DMS53 treated with DMSO at 0.1 percent for 48 hours (cell line): ENCODE results near the gene C3orf20.

Source experiments
- DNase-seq: peaks from one replicate; lab custom pipeline; 2025; ENCODE audit not compliant: unreplicated experiment; lab: John Stamatoyannopoulos, UW

The C3orf20 gene

DNA sequence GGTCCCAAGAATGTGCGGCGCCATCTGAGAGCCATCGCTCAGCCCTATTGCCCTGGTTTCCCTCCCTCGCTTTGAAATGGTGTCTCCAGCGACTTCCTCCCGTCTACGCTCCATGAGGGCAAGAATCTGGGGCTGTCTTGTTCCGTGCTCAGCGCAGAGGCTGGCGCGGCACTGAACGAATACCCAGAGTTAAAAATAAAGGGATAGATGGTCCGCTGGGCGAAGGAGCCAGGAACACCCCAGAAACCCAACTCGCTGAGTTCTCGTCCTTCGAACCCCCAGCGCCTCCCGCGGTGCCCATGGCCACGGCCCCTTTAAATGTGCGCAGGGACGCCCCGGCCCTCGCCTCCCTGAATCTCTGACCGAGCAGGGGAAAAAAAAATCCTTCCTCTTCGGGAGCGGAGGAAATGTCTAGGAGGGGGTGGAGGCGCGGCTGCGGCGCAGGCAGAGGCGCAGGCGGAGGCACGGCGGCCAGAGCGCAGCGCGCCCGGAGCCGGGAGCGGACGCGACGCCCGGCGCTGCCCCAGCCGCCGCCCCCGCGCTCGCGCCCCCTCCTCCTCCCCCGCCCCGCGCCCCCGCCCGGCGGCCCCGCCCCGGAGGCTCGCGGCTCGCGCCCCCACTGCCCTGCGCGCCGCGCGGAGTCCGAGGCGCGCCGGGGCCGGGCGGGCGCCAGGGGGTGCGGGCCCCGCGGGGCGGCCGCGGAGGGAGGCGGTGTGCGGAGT, 135.3 kb downstream of the C3orf20 start:
- no peak for DNase-seq

DNA sequence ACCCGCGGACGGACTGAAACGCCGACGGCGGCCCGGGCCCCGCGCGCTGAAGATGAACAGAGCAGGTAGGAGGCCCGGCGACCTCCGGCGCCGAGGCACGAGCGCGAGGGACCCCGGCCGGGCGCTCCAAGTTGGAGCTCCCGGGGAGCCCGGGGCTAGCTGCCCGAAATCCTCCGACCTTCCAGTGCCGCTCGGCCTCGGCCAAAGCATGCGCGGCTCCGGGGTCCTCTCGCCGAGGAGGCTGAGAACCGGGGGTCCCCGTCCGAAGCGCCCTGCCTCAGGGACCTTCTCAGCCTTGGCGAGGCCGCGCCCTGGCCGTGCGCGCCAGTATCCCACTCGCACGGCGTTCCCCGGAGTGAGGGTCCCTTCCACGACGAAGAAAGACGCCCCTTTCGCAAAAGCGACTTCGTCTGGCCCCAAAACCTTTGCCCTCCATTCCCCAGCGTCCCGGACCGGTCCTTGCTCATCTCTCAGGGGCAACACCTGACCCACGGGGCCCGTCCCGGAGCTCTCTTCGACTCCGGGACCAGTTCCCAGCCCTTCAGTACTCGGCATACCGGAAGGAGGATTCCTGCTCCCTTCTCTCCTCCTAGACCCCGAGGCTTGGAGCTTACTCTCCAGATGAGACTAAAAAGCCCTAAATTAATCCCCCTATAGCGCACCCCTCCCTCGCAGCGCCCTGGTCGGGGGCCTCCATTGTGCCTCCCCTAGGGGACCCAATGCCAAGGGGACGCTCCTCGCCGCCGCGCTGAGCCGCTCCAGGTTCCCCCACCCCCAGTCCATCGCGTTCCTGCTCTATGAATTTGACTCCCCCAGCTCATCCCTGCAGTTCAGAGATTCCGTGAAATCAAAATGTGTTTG, 136.1 kb downstream of the C3orf20 start:
- DNase-seq = no peak

DNA sequence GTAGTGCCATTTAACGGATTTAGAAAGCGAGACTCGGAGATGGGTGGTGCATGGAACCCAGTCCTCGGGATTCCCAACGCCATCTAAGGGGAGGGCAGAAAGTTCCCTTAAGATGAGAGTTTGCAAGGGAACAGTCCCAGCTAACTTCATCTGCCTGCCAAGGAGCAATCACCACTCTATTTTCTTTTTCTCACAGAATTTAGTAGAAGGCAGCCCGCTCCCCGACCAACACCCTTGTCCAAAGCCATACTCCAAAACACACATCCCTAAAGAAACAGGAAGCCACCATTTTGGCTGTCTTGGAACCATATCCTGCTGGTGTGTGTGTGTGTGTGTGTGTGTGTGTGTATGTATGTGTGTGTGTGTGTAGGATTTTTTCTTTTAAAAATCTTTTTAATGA, 136.7 kb downstream of the C3orf20 start:
- DNase-seq = no peak

DNA sequence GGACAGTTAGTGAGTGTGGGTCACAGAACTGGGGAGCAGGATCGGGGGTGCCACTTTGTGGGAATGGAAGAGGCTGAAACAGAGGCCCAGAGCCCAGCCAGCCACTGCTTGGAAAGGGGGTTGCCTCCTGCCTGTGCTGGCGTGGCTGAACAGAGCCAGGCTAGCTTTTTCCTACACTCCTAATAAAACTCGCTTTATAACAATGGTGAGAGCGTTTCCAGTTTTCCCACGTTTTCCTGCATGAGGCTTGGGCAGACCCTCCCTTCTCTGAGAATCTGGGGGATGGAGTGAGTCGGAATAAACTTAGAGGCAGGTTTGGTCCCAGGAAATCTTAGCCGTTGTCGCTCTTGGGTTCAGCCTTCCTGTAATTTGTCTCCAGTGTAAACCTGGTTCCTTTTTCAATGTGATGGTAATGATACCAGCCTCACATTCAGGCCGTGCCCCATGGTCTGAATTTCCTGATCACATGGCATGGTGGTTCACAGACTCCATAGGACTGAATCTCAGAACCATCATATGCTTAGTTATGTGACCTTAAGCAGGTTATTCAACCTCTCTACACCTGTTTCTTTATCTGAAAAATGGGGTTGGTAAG, 137.4 kb downstream of the C3orf20 start:
- no peak for DNase-seq

DNA sequence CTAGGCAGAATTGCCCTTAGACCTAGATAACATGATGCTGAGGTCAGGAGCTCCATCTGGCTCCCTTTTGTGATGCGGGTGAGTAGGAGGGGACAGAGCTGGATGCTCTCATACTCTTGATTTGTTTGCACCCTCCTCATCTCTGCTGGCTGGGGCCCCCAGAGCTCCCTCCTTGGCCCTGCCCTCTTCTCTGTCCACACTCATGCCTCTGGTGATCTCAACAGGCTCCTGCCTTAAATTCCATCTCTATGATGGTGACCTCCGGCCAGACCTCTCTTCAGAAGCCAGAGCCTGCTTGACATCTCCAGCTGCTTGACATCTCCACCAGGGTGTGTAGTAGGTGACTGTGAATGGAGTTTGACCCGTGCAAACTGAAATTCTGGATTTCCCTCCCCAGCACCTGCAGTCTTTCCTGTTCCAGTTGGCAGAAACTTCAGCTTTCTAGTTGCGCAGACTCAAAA, 139.5 kb downstream of the C3orf20 start:
- no peak for DNase-seq

DNA sequence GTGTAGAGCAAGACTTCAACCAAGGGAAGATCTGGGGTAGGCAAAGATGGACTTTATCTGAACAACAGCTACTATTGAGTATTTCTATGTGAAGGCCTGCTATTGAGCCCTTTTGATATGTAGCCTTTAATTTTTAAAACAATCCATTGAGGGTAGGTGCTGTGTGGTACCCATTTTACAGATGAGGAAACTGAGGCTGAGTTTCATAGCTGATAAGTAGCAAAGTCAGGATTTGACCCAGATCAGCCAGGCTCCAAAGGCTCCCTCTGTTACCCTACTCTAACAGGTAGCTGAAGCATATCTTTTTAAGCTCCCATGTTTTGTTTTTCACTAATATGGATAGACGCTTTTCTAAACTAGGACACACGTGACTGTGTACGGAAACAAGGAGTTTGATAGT, 141.4 kb downstream of the C3orf20 start:
- DNase-seq = no peak

DNA sequence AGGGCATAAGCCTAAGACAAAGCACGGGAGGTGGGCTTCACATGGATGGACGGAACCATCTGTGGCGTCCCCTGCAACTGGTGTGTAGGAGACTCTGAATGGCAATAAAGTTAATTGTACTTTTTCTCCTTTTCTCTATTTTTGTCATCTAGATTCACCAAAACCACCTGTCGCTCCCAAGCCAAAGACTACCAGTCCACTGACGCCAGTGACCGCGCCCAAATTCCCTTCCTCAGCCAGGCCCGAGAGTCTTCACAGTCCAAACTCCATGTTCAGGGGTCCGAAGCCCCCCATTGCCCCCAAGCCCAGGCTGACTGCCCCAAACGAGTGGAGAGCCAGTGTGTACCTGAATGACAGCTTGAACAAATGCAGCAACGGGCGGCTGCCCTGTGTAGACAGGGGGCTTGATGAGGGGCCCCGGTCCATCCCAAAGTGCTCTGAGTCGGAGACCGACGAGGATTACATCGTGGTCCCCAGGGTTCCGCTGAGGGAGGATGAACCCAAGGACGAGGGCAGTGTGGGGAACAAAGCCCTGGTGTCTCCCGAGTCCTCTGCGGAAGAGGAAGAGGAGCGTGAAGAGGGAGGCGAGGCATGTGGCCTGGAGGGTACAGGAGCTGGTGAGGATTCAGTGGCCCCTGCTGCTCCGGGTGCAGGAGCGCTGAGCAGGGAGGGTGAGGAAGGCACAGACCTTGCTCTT, 144.0 kb downstream of the C3orf20 start, which contains the start of gene FGD5:
Gene FGD5 (plus strand): TSS at position 159 of the 697 bp plus-strand sequence. CDS start 110 bp downstream, at position 269.
- no peak for DNase-seq

DNA sequence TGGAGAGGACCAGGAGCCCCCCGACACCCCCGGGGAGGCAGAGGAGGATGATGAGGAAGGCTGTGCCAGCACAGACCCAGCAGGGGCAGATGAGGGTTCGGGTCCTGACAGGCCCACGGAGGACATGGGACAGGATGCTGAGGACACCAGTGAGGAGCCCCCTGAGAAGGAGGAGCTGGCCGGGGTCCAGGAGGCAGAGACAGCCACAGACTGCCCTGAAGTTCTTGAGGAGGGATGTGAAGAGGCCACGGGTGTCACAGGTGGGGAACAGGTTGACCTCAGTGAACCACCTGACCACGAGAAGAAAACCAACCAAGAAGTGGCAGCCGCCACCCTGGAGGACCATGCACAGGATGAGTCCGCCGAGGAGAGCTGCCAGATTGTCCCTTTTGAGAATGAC, 144.7 kb downstream of the C3orf20 start:
- no peak for DNase-seq

DNA sequence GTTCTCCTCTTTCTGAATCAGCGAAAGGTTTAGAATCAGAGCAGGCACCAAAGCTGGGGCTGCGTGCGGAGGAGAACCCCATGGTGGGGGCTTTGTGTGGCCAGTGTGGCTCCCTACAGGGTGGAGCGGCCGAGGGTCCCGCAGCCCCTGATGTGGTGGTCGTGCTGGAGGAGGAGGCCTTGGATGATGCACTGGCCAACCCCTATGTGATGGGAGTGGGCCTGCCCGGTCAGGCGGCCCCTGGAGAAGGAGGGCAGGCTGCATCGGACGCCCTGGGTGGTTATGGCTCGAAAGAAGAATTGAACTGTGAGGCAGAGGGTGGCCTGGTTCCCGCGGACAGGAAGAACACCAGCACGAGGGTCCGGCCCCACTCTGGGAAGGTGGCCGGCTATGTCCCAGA, 145.2 kb downstream of the C3orf20 start:
- no peak for DNase-seq

DNA sequence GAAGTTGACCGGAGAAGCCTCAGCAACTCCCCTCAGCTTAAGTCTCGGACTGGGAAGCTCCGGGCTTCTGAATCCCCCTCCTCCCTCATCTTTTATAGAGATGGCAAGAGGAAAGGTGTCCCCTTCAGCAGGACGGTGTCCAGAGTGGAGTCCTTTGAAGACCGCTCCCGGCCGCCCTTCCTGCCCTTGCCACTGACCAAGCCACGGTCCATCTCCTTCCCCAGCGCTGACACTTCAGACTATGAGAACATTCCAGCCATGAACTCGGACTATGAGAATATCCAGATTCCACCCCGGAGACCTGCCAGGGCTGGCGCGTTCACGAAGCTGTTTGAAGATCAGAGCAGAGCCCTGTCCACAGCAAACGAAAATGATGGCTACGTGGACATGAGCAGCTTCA, 146.2 kb downstream of the C3orf20 start:
- no peak for DNase-seq

DNA sequence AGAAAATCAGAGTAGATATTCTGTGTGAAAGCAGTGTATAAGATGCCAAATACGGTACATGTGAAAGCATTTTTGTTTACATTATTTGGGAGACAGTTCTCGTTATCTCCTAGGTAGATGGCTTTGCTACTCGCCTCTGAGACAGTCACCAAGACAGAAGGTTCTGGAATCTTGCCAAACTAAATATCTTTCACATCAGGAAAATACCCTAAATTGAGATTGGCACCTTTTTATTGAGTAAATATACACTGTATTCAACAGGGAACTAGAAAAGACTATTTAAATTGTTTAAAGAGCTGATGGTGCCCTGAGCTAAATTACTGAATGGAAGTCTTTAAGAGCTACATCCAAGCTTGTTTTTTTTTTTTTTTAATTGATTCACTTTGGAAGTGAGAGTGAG, 147.2 kb downstream of the C3orf20 start:
- no peak for DNase-seq
